ENCODE results near the gene SLC25A43. TPM values are rescaled to one million over a fixed set of nuclear protein-coding genes. Genes with fewer than 3 reads are reported as not detected.

The SLC25A43 gene
- total RNA-seq, 4 donors from 2014 or later = 28.1 to 44.5 (median 35.9) TPM

- 82 to 91% methylated on average over 4 of the region's 4 CpGs for WGBS, 2 donors
- intact Hi-C loops (cut with DNase I; ENCODE audit: low total_unique reads) = no loop called here
- TF ChIP-seq POLR2A (IDR thresholded peaks at IDR 0.05) (no peak), CTCF (IDR thresholded peaks at IDR 0.05) (no peak)
- no peak overlapping the region for H3K4me3 ChIP-seq (ENCODE audit: low read depth, poor library complexity, severe bottlenecking)
- no peak for DNase-seq (ENCODE audit: low spot score in 2 of 2)
Observed at GRCh38 chrX:119417376-119417775, 18.2 kb downstream of the SLC25A43 start.

GRCh38 chrX:119417842-119418241 lies 18.7 kb downstream of the SLC25A43 start:
- 63 to 82% methylated on average over 1 of the region's 1 CpG for WGBS, 2 donors
- TF ChIP-seq POLR2A (IDR thresholded peaks at IDR 0.05) (no peak), CTCF (IDR thresholded peaks at IDR 0.05) (no peak)
- intact Hi-C loops (cut with DNase I; ENCODE audit: low total_unique reads) = no loop called here
- DNase-seq (ENCODE audit: low spot score in 2 of 2) = no peak
- H3K4me3 ChIP-seq (ENCODE audit: low read depth, poor library complexity, severe bottlenecking) = no peak overlapping the region

- 81 to 91% methylated on average over 4 of the region's 4 CpGs for WGBS, 2 donors
- DNase-seq (ENCODE audit: low spot score in 2 of 2) = no peak
- no peak overlapping the region for H3K4me3 ChIP-seq (ENCODE audit: low read depth, poor library complexity, severe bottlenecking)
- intact Hi-C loops (cut with DNase I; ENCODE audit: low total_unique reads) = no loop called here
- TF ChIP-seq POLR2A (IDR thresholded peaks at IDR 0.05) = no peak
- TF ChIP-seq CTCF (IDR thresholded peaks at IDR 0.05) = no peak
Observed at GRCh38 chrX:119419146-119419545, 20.0 kb downstream of the SLC25A43 start.

- WGBS, 2 donors = 75 to 98% methylated on average over 2 of the region's 2 CpGs
- no peak overlapping the region for H3K4me3 ChIP-seq (ENCODE audit: low read depth, poor library complexity, severe bottlenecking)
- no peak for DNase-seq (ENCODE audit: low spot score in 2 of 2)
- TF ChIP-seq CTCF (IDR thresholded peaks at IDR 0.05) (no peak), POLR2A (IDR thresholded peaks at IDR 0.05) (no peak)
- intact Hi-C loops (cut with DNase I; ENCODE audit: low total_unique reads) = no loop called here
Observed at GRCh38 chrX:119419898-119420297, 20.8 kb downstream of the SLC25A43 start.

GRCh38 chrX:119421016-119421705 lies 22.0 kb downstream of the SLC25A43 start:
- H3K4me3 ChIP-seq (ENCODE audit: low read depth, poor library complexity, severe bottlenecking) = no peak overlapping the region
- WGBS, 2 donors = 83 to 97% methylated on average over 7 of the region's 7 CpGs
- no peak for TF ChIP-seq CTCF (IDR thresholded peaks at IDR 0.05)
- no peak for DNase-seq (ENCODE audit: low spot score in 2 of 2)
- intact Hi-C loops (cut with DNase I; ENCODE audit: low total_unique reads) = no loop called here

GRCh38 chrX:119423631-119424030 lies 24.5 kb downstream of the SLC25A43 start:
- WGBS, 2 donors = 91 to 95% methylated on average over 11 to 14 of the region's 14 CpGs
- intact Hi-C loops (cut with DNase I; ENCODE audit: low total_unique reads) = no loop called here
- TF ChIP-seq CTCF (IDR thresholded peaks at IDR 0.05) (no peak), POLR2A (IDR thresholded peaks at IDR 0.05) (no peak)

More at GRCh38 chrX:119423631-119424030, 24.5 kb downstream of the SLC25A43 start:
- H3K4me3 ChIP-seq (ENCODE audit: low read depth, poor library complexity, severe bottlenecking) = no peak overlapping the region
- DNase-seq (ENCODE audit: low spot score in 2 of 2) = no peak

Data from lower leg skin (tissue), 4 donors.